Psoas muscle (tissue), 8 donors: ENCODE measurements around the gene BAZ2B. TPM values are rescaled to one million over a fixed set of nuclear protein-coding genes. Genes with fewer than 3 reads are reported as not detected.

Experiments
- ATAC-seq, 4 donors: fragments of 200-7000 bp; cut with Tn5 transposase; one replicate each; pipeline ENCODE4 v1.9.1; 2020; ENCODE audit warnings: moderate library complexity in 3 of 4, mild to moderate bottlenecking in 2 of 4
- DNase-seq, 2 donors: peaks; one replicate each; pipeline ENCODE4 v3.0.0-alpha.2; 2020
- H3K27ac ChIP-seq: fragments of 200-600 bp; one replicate; pipeline ENCODE4 v1.8.0; 2022
- H3K27me3 ChIP-seq, 3 donors: fragments of 200-600 bp in 1 of 3; one replicate each; pipeline versions ENCODE4 v1.6.1 to v1.8.0; 2013 to 2022; ENCODE audit warnings: low read length in 2 of 3, mild to moderate bottlenecking in 2 of 3, moderate library complexity in 1 of 3; ENCODE audit not compliant: insufficient read depth in 3 of 3
- H3K36me3 ChIP-seq, 2 donors: fragments of 200-600 bp in 1 of 2; one replicate each; pipeline versions ENCODE4 v1.6.1 to v1.8.0; 2013 to 2022; ENCODE audit warnings: low read depth in 1 of 2, mild to moderate bottlenecking in 1 of 2, moderate library complexity in 1 of 2; ENCODE audit not compliant: insufficient read depth in 1 of 2
- H3K4me1 ChIP-seq: fragments of 200-600 bp; one replicate; pipeline ENCODE4 v1.8.0; 2022
- H3K4me3 ChIP-seq: fragments of 200-600 bp; one replicate; pipeline ENCODE4 v1.8.0; 2022; ENCODE audit warnings: mild to moderate bottlenecking
- H3K9me3 ChIP-seq: fragments of 200-600 bp; one replicate; pipeline ENCODE4 v1.8.0; 2022
- CTCF ChIP-seq: fragments of 200-600 bp; IDR thresholded peaks from one replicate; pipeline ENCODE4 v1.8.0; 2022; ENCODE audit warnings: antibody characterized with exemption
- WGBS, 3 donors: extraction: QIAGEN DNeasy Blood & Tissue Kit; methylation state at CpG; one replicate each; pipeline versions ENCODE4 v1.1.6 to v1.1.7; 2013; 5-methylcytosine and 5-hydroxymethylcytosine counted together
- intact Hi-C, 2 donors: fragments of 100-400 bp; cut with DNase I; formaldehyde crosslinking; loops; one replicate each; pipeline versions ENCODE4 v1.11.0 to v1.14.2; 2022
- polyA plus RNA-seq, 3 donors: library from polyadenylated mRNA; stranded (reverse); fragments of 200-250 nt; gene quantifications; one replicate each; pipeline ENCODE4 v1.2.3, GENCODE V29; 2013
- total RNA-seq, 4 donors: library from RNA; stranded (reverse); fragmentation: NEBNext Ultra II Directional in 2 of 4; extraction: Animal tissue kit (Norgen Biotek cat#: 25700) in 2 of 4; gene quantifications; one replicate each; pipeline versions ENCODE4 v1.2.1 to v1.2.4, GENCODE V29; 2021 to 2023
- donor health status: healthy with polysubstance abuse.
- donor health status: DM: no; HTN: no; CAD: no; lungs with moderate emphysema.
- donor health status: Bipolar disorder and iron deficiency.
- donor health status: healthy.
- donor health status: DM: yes; HTN: yes; CAD: no.
- donor health status: DM: no; HTN: no; CAD: no.
- donor health status: DM: no; HTN: no; CAD: no.
- donor health status: DM: yes; HTN: yes; CAD: no.

BAZ2B gene
- total and polyA plus RNA-seq, 7 donors: 7.5 to 27.0 (median 22.7) TPM

GRCh38 chr2:159281002-159281401 lies 335.3 kb downstream of the BAZ2B start:
- Histone ChIP-seq H3K27me3 (no peaks in the 10 kb centered on the region), H3K9me3 (no peaks in the 10 kb centered on the region), H3K4me3 (no peak overlapping the region), H3K4me1 (peaks cover 14% of the 10 kb centered on the region), H3K36me3 (peaks cover 0 to 37% of the 10 kb centered on the region in 2 donors), H3K27ac (no peak overlapping the region)
- WGBS, 3 donors: 98 to 99% (median 98%) methylated on average over 6 of the region's 6 CpGs
- intact Hi-C loops: loop anchor here in 1 of 2 donors (5.0 kb wide), 1 partner anchor 431 kb away; the partner anchor contains the start of gene MARCHF7
- ATAC-seq (no peak), DNase-seq (no peak)
- TF ChIP-seq CTCF: no peak

GRCh38 chr2:159279700-159280099 lies 336.6 kb downstream of the BAZ2B start:
- WGBS, 3 donors: 97 to 99% (median 98%) methylated on average over 2 of the region's 2 CpGs

GRCh38 chr2:159275111-159275510 lies 341.2 kb downstream of the BAZ2B start:
- no peaks in the 10 kb centered on the region for H3K27me3 ChIP-seq
- no peak overlapping the region for H3K27ac ChIP-seq
- no peaks in the 10 kb centered on the region for H3K4me1 ChIP-seq
- WGBS, 3 donors: 89 to 94% (median 92%) methylated on average over 1 of the region's 1 CpG
- H3K9me3 ChIP-seq: no peaks in the 10 kb centered on the region
- H3K4me3 ChIP-seq: no peak overlapping the region
- peaks cover 0 to 46% of the 10 kb centered on the region in 2 donors for H3K36me3 ChIP-seq
- no peak for TF ChIP-seq CTCF
- ATAC-seq (no peak), DNase-seq (no peak)
- intact Hi-C loops: no loop called here

More at GRCh38 chr2:159279700-159280099, 336.6 kb downstream of the BAZ2B start:
- Histone ChIP-seq H3K9me3 (no peaks in the 10 kb centered on the region), H3K27me3 (no peaks in the 10 kb centered on the region), H3K4me3 (no peak overlapping the region), H3K4me1 (peaks cover 2% of the 10 kb centered on the region), H3K27ac (no peak overlapping the region), H3K36me3 (peaks cover 0 to 42% of the 10 kb centered on the region in 2 donors)
- DNase-seq (no peak), ATAC-seq (no peak)
- intact Hi-C loops: loop anchor here in 1 of 2 donors (5.0 kb wide), 1 partner anchor 433 kb away; the partner anchor contains the start of gene MARCHF7
- no peak for TF ChIP-seq CTCF

GRCh38 chr2:159272156-159272555 lies 344.2 kb downstream of the BAZ2B start:
- H3K9me3 ChIP-seq: no peaks in the 10 kb centered on the region
- no peak overlapping the region for H3K27ac ChIP-seq
- H3K36me3 ChIP-seq: peaks cover 0 to 30% of the 10 kb centered on the region in 2 donors
- H3K4me1 ChIP-seq: no peaks in the 10 kb centered on the region
- ATAC-seq (no peak), DNase-seq (no peak)
- no peaks in the 10 kb centered on the region for H3K27me3 ChIP-seq
- no peak overlapping the region for H3K4me3 ChIP-seq
- intact Hi-C loops: no loop called here
- 65 to 88% (median 70%) methylated on average over 5 of the region's 5 CpGs for WGBS, 3 donors
- no peak for TF ChIP-seq CTCF
